Ovary (tissue), 3 donors: ENCODE data around the gene MAPT.

Experiments
- CTCF ChIP-seq, 3 donors: fragments of 450-650 bp in 2 of 3; fragments of 200-600 bp in 1 of 3; IDR thresholded peaks; one replicate each; pipeline versions ENCODE4 v1.5.1 to v1.8.0; 2016 to 2022; ENCODE audit warnings: antibody characterized with exemption in 3 of 3, mild to moderate bottlenecking in 1 of 3
- EP300 ChIP-seq: sonication (generic); formaldehyde crosslinking; IDR thresholded peaks from one replicate; pipeline ENCODE4 v1.6.1; 2017; ENCODE audit warnings: antibody characterized with exemption
- POLR2A ChIP-seq: fragments of 450-650 bp; IDR thresholded peaks from one replicate; pipeline ENCODE4 v1.6.1; 2017; ENCODE audit warnings: antibody characterized with exemption, mild to moderate bottlenecking, moderate library complexity
- donor health status: DM: no; HTN: no; CAD: no.

GRCh38 chr17:45931677-45932076 is 37.3 kb downstream of the MAPT start:
- no peak for TF ChIP-seq POLR2A
- no peak for TF ChIP-seq CTCF (IDR thresholded peaks at IDR 0.05)
- no peak for TF ChIP-seq EP300
